MCF 10A (cell line): ENCODE results near the gene B3GALT2. TPM values are rescaled to one million over a fixed set of nuclear protein-coding genes. Genes with fewer than 3 reads are reported as not detected.

ENCODE experiments used
- BruUV-seq: library from RNA; stranded (reverse); fragments of 400-500 nt; replicated peaks from 2 replicates; lab custom pipeline; 2021; lab: Mats Ljungman, UMichigan
- CTCF ChIA-PET: fragments of 300-600 bp; sonication (Branson Sonifier 250); formaldehyde crosslinking; extraction: SDS; loops from one replicate; lab custom pipeline; 2021; ENCODE audit warnings: antibody characterized with exemption, inconsistent platforms; lab: Yijun Ruan, JAX
- POLR2A ChIA-PET: fragments of 300-600, 350-650 bp; sonication (Branson Sonifier 250); formaldehyde crosslinking; extraction: SDS; loops from one replicate; lab custom pipeline; 2020; ENCODE audit warnings: antibody characterized with exemption, inconsistent platforms; lab: Yijun Ruan, JAX
- DNase-seq: peaks from one replicate; pipeline ENCODE4 v3.0.0-alpha.2; 2018; ENCODE audit not compliant: unreplicated experiment
- H3K27ac Mint-ChIP-seq: one replicate; pipeline ENCODE4 v1.8.0; 2022; ENCODE audit warnings: mild to moderate bottlenecking, low read depth, mixed read lengths; ENCODE audit not compliant: unreplicated experiment
- H3K27me3 Mint-ChIP-seq: one replicate; pipeline ENCODE4 v1.8.0; 2022; ENCODE audit warnings: mixed read lengths; ENCODE audit not compliant: insufficient read depth, unreplicated experiment
- H3K36me3 Mint-ChIP-seq: one replicate; pipeline ENCODE4 v1.8.0; 2022; ENCODE audit warnings: mild to moderate bottlenecking, moderate library complexity, mixed read lengths; ENCODE audit not compliant: insufficient read depth, unreplicated experiment
- H3K4me1 Mint-ChIP-seq: one replicate; pipeline ENCODE4 v1.8.0; 2022; ENCODE audit warnings: mixed read lengths; ENCODE audit not compliant: insufficient read depth, unreplicated experiment
- H3K4me3 Mint-ChIP-seq: one replicate; pipeline ENCODE4 v1.8.0; 2022; ENCODE audit warnings: mild to moderate bottlenecking, moderate library complexity, mixed read lengths; ENCODE audit not compliant: unreplicated experiment
- H3K9me3 Mint-ChIP-seq: one replicate; pipeline ENCODE4 v1.8.0; 2022; ENCODE audit warnings: mixed read lengths; ENCODE audit not compliant: unreplicated experiment
- intact Hi-C: fragments of 100-400 bp; cut with micrococcal nuclease; formaldehyde crosslinking; loops from 2 replicates; pipeline ENCODE4 v1.14.1; 2022
- total RNA-seq: library from RNA; stranded (reverse); gene quantifications from 2 replicates; pipeline ENCODE4 v1.2.3, GENCODE V29; 2022
- TF ChIP-seq, protein P1 (sequence below): fragments of 200-600 bp; IDR thresholded peaks from one replicate; pipeline ENCODE4 v1.8.0; 2022; ENCODE audit warnings: antibody characterized with exemption, mild to moderate bottlenecking; ENCODE audit not compliant: unreplicated experiment

The B3GALT2 gene
- total RNA-seq, 1 experiment from 2014 or later = not detected

DNA sequence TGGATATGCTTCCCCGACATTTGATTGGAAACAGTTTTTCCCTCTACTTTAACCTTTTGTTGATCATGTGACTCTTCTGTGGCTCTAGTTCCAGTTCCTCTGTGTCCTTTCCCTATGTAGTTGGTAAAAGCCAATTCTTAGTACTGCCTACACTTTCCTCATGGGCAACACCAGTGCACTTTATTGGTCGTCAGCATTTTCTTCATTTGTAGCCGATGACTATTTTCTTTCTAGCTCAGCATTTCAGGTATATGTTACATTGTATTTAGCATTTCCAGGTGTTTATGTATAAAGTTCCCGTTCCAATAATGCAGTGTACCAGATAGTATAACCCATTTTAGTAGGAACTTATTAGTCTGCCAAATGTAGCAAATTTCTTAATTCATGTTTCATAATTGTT lies 27.6 kb upstream of the B3GALT2 start:
- no TSS peak for BruUV-seq
- Mint-ChIP-seq H3K27me3 (no peaks in the 10 kb centered on the region), H3K27ac (peak overlapping the region; percentile 50), H3K36me3 (peaks cover 71% of the 10 kb centered on the region), H3K9me3 (peaks cover 7% of the 10 kb centered on the region), H3K4me1 (peaks cover 17% of the 10 kb centered on the region), H3K4me3 (no peak overlapping the region)
- intact Hi-C loops = no loop called here
- TF ChIP-seq, protein P1, sequence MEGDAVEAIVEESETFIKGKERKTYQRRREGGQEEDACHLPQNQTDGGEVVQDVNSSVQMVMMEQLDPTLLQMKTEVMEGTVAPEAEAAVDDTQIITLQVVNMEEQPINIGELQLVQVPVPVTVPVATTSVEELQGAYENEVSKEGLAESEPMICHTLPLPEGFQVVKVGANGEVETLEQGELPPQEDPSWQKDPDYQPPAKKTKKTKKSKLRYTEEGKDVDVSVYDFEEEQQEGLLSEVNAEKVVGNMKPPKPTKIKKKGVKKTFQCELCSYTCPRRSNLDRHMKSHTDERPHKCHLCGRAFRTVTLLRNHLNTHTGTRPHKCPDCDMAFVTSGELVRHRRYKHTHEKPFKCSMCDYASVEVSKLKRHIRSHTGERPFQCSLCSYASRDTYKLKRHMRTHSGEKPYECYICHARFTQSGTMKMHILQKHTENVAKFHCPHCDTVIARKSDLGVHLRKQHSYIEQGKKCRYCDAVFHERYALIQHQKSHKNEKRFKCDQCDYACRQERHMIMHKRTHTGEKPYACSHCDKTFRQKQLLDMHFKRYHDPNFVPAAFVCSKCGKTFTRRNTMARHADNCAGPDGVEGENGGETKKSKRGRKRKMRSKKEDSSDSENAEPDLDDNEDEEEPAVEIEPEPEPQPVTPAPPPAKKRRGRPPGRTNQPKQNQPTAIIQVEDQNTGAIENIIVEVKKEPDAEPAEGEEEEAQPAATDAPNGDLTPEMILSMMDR = no peak
- ChIA-PET CTCF (no interaction called here), POLR2A (no interaction called here)
- DNase-seq = no peak

DNA sequence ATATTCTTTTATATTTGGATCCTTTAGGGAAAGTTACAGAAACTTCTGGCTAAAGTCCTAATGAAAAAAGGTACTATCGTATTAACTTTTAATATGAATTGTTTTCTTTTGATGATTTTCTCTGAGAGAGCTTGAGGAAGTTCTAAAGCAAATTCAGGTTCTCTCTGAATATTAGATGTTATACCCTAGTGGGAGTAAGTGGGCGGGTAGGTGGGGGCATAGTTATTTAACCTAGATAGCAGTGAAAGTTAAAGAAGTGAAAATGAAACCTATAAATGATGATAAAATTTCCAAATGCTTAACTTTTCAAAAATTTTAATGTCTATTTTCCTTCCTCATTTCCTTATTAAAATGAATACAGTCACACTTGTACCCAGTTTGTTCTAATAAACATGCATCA lies 26.2 kb upstream of the B3GALT2 start:
- intact Hi-C loops = no loop called here
- Mint-ChIP-seq H3K4me1 (peaks cover 22% of the 10 kb centered on the region), H3K27ac (no peak overlapping the region), H3K9me3 (peaks cover 20% of the 10 kb centered on the region), H3K4me3 (no peak overlapping the region), H3K36me3 (peaks cover 69% of the 10 kb centered on the region), H3K27me3 (no peaks in the 10 kb centered on the region)
- TSS peak; percentile 7 for BruUV-seq
- TF ChIP-seq, protein P1 = no peak
- POLR2A ChIA-PET = interaction anchor here (0.7 kb wide), 1 partner anchor 17 kb away, joined by 3 read pairs; no protein-coding TSS in a partner anchor
- CTCF ChIA-PET = interaction anchor here (0.6 kb wide), 1 partner anchor 190 kb away, joined by 3 read pairs; no protein-coding TSS in a partner anchor
- DNase-seq = no peak

DNA sequence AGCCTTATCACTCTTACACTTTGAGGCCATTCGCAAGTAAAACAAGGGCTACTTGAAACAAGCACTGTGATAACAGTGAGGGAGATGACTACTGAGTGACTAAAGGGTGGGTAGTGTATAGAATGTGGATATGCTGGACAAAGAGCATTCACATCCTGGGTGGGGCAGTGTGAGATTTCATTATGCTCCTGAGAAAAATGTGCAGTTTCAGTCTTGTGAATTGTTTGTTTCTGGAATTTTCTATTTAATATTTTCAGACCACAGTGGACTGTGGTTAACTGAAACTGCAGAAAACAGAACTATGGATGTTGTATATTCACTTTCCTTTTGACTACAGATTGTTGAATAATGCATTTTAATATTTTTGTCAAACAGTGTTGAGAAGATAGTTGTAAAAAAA lies 25.1 kb upstream of the B3GALT2 start:
- peaks cover 22% of the 10 kb centered on the region for H3K4me1 Mint-ChIP-seq
- peak overlapping the region; percentile 69 for H3K27ac Mint-ChIP-seq
- no peaks in the 10 kb centered on the region for H3K27me3 Mint-ChIP-seq
- peak; percentile 68 for DNase-seq
- no TSS peak for BruUV-seq
- CTCF ChIA-PET = no interaction called here
- no peak overlapping the region for H3K4me3 Mint-ChIP-seq
- TF ChIP-seq, protein P1 = no peak
- H3K36me3 Mint-ChIP-seq = peaks cover 70% of the 10 kb centered on the region
- H3K9me3 Mint-ChIP-seq = peaks cover 28% of the 10 kb centered on the region
- intact Hi-C loops = no loop called here
- POLR2A ChIA-PET = no interaction called here

DNA sequence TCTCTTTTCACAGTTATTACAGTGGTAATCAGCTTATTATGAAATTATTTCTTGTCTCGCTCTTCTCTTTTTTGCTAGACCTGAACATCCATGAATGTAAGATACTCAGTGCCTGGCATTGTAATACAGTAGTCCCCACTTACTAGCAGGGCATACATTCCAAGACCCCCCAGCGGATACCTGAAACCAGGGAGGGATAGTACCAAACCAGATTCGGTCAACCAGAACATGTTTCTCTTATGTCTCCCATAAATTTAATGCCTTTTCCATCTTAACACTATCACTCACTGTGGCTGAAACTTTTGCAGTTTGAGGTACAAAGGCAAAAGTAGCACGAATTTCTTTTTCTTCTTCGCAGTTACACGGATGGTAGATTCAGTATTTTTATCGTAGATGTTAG lies 24.6 kb upstream of the B3GALT2 start:
- H3K9me3 Mint-ChIP-seq = peaks cover 28% of the 10 kb centered on the region
- H3K36me3 Mint-ChIP-seq = peaks cover 70% of the 10 kb centered on the region
- POLR2A ChIA-PET = interaction anchor here (1.5 kb wide), 1 partner anchor 8 kb away, joined by 4 read pairs; no protein-coding TSS in a partner anchor
- H3K4me1 Mint-ChIP-seq = peaks cover 22% of the 10 kb centered on the region
- CTCF ChIA-PET = interaction anchor here (1.3 kb wide), 1 partner anchor 27 kb away, joined by 3 read pairs; no protein-coding TSS in a partner anchor
- no peak for DNase-seq
- TF ChIP-seq, protein P1 = no peak
- intact Hi-C loops = no loop called here
- H3K27ac Mint-ChIP-seq = peak overlapping the region; percentile 69
- no peaks in the 10 kb centered on the region for H3K27me3 Mint-ChIP-seq
- BruUV-seq = no TSS peak
- H3K4me3 Mint-ChIP-seq = no peak overlapping the region
